Gastrocnemius medialis (tissue), 4 donors: ENCODE results near the gene MAPK6.

Experiments
- POLR2A ChIP-seq, 2 donors: fragments of 450-650 bp; IDR thresholded peaks; one replicate each; pipeline ENCODE4 v1.6.1; 2017; ENCODE audit warnings: antibody characterized with exemption in 2 of 2, mild to moderate bottlenecking in 2 of 2, moderate library complexity in 2 of 2
- TF ChIP-seq, protein P1 (sequence below), 5 experiments: fragments of 450-650 bp in 3 of 5; fragments of 200-600 bp in 2 of 5; sonication (generic) in 2 of 5; IDR thresholded peaks in 4 of 5; conservative IDR thresholded peaks in 1 of 5; 1 replicate in 4 of 5; 2 replicates in 1 of 5; pipeline ENCODE4 v1.5.1; 2016 to 2019; ENCODE audit warnings: antibody characterized with exemption in 5 of 5, mild to moderate bottlenecking in 3 of 5, moderate library complexity in 3 of 5

DNA sequence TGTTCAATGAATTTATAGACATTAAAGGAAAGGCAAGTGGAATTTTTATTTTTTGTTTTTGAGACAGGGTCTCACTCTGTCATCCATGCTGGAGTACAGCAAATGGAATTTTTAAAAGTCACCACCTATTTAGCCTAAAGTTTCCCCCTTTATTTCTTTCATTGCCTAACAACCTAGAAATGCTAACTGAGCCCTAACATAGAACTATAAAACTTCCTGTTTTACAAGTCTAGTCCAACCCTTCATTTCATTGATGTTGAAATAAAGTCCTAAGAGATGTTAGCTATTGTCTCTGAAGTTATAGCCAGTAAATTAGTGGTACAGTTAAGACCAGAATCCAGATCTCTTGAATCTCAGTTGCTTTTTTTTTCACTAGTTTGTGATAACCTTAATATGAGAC lies 39.0 kb downstream of the MAPK6 start:
- TF ChIP-seq POLR2A (IDR thresholded peaks at IDR 0.05), result no peak
- TF ChIP-seq, protein P1, sequence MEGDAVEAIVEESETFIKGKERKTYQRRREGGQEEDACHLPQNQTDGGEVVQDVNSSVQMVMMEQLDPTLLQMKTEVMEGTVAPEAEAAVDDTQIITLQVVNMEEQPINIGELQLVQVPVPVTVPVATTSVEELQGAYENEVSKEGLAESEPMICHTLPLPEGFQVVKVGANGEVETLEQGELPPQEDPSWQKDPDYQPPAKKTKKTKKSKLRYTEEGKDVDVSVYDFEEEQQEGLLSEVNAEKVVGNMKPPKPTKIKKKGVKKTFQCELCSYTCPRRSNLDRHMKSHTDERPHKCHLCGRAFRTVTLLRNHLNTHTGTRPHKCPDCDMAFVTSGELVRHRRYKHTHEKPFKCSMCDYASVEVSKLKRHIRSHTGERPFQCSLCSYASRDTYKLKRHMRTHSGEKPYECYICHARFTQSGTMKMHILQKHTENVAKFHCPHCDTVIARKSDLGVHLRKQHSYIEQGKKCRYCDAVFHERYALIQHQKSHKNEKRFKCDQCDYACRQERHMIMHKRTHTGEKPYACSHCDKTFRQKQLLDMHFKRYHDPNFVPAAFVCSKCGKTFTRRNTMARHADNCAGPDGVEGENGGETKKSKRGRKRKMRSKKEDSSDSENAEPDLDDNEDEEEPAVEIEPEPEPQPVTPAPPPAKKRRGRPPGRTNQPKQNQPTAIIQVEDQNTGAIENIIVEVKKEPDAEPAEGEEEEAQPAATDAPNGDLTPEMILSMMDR (IDR thresholded peaks at IDR 0.05 in 4 of 5, conservative IDR thresholded peaks at IDR 0.05 in 1 of 5), result no peak
